Measurements from ENCODE around the gene TENM3.
"Not testable (repeated sequence)": the region's sequence is repeated elsewhere in the genome, so short reads cannot be mapped to it uniquely, and the experiment has no call there.

Gene TENM3

DNA sequence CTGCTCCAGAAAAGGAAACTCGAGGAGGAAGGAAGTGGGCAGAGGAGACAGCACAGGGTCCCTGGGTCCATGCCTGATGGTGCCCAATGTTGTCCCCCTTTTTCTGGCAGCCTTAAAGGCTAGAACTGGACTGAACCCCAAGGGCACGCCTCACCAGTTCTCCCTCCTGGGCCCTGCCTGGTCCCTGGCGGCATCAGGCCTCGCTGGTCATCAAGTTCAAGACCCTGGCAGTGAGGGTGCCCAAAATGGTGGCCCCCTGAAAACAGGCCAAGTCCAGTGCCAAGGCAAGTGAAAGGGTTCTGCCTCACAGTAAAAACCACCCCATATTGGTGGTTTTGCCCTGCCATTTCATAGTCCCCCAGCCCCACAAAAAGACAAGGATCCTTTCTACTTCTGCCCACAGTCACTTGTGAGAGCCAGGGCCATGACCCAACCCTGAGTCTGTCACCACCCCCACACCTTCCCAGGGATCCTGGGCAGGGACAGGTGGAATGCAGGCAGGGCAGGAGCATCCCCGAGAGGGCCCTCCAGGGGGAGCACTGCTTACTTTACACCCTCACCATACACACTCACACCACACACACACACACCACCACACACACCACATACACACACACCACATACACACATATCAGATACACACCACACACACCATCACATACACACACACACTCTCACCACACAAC, 566.4 kb downstream of the TENM3 start:
- TF ChIP-seq POLR2A (IDR thresholded peaks at IDR 0.05; ENCODE audit: extremely low read depth, insufficient read length) (no peak), MYC (IDR thresholded peaks at IDR 0.05; ENCODE audit: low read depth, low read length) (no peak)
- TF ChIP-seq, protein P1, sequence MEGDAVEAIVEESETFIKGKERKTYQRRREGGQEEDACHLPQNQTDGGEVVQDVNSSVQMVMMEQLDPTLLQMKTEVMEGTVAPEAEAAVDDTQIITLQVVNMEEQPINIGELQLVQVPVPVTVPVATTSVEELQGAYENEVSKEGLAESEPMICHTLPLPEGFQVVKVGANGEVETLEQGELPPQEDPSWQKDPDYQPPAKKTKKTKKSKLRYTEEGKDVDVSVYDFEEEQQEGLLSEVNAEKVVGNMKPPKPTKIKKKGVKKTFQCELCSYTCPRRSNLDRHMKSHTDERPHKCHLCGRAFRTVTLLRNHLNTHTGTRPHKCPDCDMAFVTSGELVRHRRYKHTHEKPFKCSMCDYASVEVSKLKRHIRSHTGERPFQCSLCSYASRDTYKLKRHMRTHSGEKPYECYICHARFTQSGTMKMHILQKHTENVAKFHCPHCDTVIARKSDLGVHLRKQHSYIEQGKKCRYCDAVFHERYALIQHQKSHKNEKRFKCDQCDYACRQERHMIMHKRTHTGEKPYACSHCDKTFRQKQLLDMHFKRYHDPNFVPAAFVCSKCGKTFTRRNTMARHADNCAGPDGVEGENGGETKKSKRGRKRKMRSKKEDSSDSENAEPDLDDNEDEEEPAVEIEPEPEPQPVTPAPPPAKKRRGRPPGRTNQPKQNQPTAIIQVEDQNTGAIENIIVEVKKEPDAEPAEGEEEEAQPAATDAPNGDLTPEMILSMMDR (IDR thresholded peaks at IDR 0.05; ENCODE audit: low read depth, low read length): no peak
- TF ChIP-seq, protein P2, sequence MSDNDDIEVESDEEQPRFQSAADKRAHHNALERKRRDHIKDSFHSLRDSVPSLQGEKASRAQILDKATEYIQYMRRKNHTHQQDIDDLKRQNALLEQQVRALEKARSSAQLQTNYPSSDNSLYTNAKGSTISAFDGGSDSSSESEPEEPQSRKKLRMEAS (IDR thresholded peaks at IDR 0.05; ENCODE audit: low read depth, low read length): no peak
- peak; percentile 18 for DNase-seq (ENCODE audit: low read depth)

DNA sequence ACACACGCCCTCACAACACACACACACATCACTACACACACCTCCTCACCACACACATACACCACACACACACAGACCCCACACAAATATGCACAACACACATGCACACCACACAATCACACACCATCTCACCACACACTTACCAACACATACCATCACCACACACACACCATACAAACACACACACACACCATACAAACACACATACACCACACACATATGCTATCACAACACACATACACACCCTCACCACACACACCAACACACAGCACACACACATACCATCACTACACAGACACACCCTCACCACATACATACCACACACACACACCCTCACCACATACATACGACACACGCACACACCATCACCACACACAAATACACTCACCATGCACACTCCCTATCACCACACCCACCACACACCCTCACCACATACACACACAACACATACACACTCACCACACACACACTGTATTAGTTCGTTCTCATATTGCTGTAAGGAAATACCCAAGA, 567.0 kb downstream of the TENM3 start:
- TF ChIP-seq, protein P2 (IDR thresholded peaks at IDR 0.05; ENCODE audit: low read depth, low read length): no peak
- no peak for TF ChIP-seq MYC (IDR thresholded peaks at IDR 0.05; ENCODE audit: low read depth, low read length)
- TF ChIP-seq POLR2A (IDR thresholded peaks at IDR 0.05; ENCODE audit: extremely low read depth, insufficient read length): no peak
- TF ChIP-seq, protein P1 (IDR thresholded peaks at IDR 0.05; ENCODE audit: low read depth, low read length): no peak
- no peak for DNase-seq (ENCODE audit: low read depth)
- no peak overlapping the region for H3K4me3 ChIP-seq (ENCODE audit: low read depth, low read length)

More for the DNA sequence above, 566.4 kb downstream of the TENM3 start:
- H3K4me3 ChIP-seq (ENCODE audit: low read depth, low read length): no peak overlapping the region

DNA sequence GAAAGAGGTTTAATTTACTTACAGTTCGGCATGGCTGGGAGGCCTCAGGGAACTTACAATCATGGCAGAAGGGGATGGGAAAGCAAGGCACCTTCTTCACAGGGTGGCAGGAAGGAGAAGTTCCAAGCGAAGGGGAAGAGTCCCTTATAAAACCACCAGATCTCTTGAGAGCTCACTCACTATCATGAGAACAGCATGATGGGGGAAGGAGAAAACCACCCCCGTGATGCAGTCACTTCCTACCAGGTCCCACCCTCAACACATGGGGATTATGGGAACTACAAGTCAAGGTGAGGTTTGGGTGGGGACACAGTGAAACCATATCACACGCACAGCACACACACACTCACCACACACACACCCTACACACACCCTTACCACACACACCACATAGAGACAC, 569.7 kb downstream of the TENM3 start:
- no peak overlapping the region for H3K4me3 ChIP-seq (ENCODE audit: low read depth, low read length)
- no peak for TF ChIP-seq POLR2A (IDR thresholded peaks at IDR 0.05; ENCODE audit: extremely low read depth, insufficient read length)
- TF ChIP-seq, protein P2 (IDR thresholded peaks at IDR 0.05; ENCODE audit: low read depth, low read length): no peak
- TF ChIP-seq MYC (IDR thresholded peaks at IDR 0.05; ENCODE audit: low read depth, low read length): no peak
- TF ChIP-seq, protein P1 (IDR thresholded peaks at IDR 0.05; ENCODE audit: low read depth, low read length): no peak
- DNase-seq (ENCODE audit: low read depth): peak; percentile 11

DNA sequence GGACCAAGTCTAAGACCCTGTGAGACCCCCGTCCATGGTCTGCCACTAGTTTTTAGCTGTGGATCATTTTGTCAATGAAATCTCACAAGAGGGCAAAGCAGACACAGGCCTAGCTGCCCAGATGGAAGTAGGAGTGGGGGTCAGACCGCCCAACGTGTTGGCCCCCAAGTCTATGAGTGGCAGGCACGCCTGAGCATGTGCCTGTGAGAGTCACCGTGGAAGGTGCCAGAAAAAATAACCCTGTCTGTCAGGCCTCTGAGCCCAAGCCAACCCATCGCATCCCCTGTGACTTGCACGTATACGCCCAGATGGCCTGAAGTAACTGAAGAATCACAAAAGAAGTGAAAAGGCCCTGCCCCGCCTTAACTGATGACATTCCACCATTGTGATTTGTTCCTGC, 570.9 kb downstream of the TENM3 start:
- DNase-seq (ENCODE audit: low read depth): not testable (repeated sequence)

DNA sequence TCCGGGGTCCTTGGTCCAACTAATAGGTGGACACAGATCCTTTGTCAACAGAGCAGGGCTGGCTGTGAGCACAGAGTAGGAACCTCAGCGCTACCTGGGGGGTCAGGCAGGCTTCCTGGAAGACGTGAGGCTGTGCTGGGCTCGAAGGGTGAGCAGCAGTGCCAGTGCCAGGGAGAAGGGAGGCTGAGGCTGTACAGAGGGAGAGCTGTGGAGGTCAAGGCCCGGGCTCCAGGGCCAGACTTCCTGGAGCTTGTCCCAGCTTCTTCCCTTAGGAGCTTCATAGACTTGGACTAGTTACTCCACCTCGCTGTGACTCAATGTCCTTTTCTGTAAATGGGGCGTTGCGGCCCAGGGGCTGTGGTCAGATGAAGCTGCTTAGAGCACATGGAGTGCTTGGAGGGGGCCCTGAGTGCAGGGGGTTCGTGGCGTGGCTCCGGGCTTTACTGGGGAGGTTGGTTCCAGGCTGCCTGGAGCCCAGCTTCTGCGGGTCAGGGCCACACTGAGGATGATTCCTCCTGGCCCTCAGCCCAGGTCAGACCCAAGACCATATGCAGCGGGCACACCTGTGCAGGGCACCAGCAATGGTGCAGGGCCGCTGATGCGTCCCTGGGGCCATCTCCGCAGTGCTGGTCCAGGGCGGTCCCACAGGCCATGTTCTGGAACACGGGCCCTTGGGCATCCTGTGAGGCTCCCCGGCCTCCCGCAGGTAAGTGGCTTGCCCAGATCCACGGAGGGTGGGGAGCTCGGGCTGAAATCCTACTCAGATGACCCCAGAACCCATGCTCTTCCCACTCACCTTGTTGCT, 575.9 kb downstream of the TENM3 start:
- no peak overlapping the region for H3K4me3 ChIP-seq (ENCODE audit: low read depth, low read length)
- no peak for TF ChIP-seq MYC (IDR thresholded peaks at IDR 0.05; ENCODE audit: low read depth, low read length)
- TF ChIP-seq, protein P1 (IDR thresholded peaks at IDR 0.05; ENCODE audit: low read depth, low read length): no peak
- no peak for TF ChIP-seq POLR2A (IDR thresholded peaks at IDR 0.05; ENCODE audit: extremely low read depth, insufficient read length)
- TF ChIP-seq, protein P2 (IDR thresholded peaks at IDR 0.05; ENCODE audit: low read depth, low read length): no peak
- no peak for DNase-seq (ENCODE audit: low read depth)

More for the DNA sequence above, 570.9 kb downstream of the TENM3 start:
- H3K4me3 ChIP-seq (ENCODE audit: low read depth, low read length): not testable (repeated sequence)

DNA sequence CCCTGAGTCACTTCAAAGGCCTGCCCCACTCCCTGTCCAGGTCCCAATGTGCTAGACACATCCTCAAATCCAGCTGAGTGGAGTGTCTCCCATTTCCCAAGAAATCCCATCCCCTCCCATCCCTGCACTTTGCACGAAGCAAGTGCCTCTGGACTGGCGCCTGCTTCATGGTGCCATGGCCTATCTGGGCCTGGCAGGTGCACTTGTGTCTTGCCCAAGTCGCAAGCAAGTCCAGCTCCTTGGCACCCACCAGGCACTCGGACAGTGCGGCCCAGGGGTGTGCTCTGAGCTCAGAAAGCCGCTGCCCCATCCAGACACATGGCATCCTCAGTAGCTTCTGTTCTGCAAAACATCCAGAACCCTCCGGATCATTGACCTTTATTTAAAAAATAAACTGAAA, 576.5 kb downstream of the TENM3 start:
- H3K4me3 ChIP-seq (ENCODE audit: low read depth, low read length): no peak overlapping the region
- TF ChIP-seq MYC (IDR thresholded peaks at IDR 0.05; ENCODE audit: low read depth, low read length) (no peak), POLR2A (IDR thresholded peaks at IDR 0.05; ENCODE audit: extremely low read depth, insufficient read length) (no peak)
- TF ChIP-seq, protein P2 (IDR thresholded peaks at IDR 0.05; ENCODE audit: low read depth, low read length): no peak
- TF ChIP-seq, protein P1 (IDR thresholded peaks at IDR 0.05; ENCODE audit: low read depth, low read length): no peak
- DNase-seq (ENCODE audit: low read depth): no peak
